Uterus (tissue), 2 donors: ENCODE data around the gene RASSF8.

Experiments
- POLR2A ChIP-seq, 2 donors: fragments of 450-650 bp; IDR thresholded peaks; one replicate each; pipeline ENCODE4 v1.6.1; 2016; ENCODE audit warnings: antibody characterized with exemption in 2 of 2, mild to moderate bottlenecking in 1 of 2, moderate library complexity in 1 of 2
- TF ChIP-seq, protein P1 (sequence below), 4 experiments: fragments of 200-600 bp in 2 of 4; fragments of 450-650 bp in 2 of 4; sonication (generic) in 2 of 4; IDR thresholded peaks; one replicate each; pipeline ENCODE4 v1.5.1; 2016 to 2019; ENCODE audit warnings: antibody characterized with exemption in 4 of 4, mild to moderate bottlenecking in 2 of 4, moderate library complexity in 1 of 4

DNA sequence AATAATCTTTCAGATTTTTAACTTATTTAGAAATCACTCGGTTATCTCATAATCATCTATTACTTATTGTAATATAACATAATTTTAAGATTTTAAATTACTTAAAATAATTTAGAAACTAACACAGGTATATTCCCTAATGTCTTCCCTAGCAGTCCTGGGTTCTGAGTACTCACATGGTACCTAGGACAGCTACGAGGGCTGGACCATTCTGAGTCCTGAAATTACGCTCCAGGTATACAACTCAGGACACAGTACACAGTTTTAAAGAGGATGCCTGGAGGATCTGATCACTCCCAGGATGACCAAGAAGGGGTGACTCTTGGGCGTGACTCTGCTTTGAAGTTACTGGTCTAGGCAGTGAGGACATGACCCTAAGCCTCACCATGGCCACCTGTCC, 9.1 kb upstream of the RASSF8 start:
- TF ChIP-seq, protein P1, sequence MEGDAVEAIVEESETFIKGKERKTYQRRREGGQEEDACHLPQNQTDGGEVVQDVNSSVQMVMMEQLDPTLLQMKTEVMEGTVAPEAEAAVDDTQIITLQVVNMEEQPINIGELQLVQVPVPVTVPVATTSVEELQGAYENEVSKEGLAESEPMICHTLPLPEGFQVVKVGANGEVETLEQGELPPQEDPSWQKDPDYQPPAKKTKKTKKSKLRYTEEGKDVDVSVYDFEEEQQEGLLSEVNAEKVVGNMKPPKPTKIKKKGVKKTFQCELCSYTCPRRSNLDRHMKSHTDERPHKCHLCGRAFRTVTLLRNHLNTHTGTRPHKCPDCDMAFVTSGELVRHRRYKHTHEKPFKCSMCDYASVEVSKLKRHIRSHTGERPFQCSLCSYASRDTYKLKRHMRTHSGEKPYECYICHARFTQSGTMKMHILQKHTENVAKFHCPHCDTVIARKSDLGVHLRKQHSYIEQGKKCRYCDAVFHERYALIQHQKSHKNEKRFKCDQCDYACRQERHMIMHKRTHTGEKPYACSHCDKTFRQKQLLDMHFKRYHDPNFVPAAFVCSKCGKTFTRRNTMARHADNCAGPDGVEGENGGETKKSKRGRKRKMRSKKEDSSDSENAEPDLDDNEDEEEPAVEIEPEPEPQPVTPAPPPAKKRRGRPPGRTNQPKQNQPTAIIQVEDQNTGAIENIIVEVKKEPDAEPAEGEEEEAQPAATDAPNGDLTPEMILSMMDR (IDR thresholded peaks at IDR 0.05) = no peak
- no peak for TF ChIP-seq POLR2A (IDR thresholded peaks at IDR 0.05)
